BLaER1 treated with 17β-estradiol and CSF1 and Interleukin-3, amounts not matched to agents 10 nM and 100 nM (cell line): ENCODE results near the gene PHRF1.
"Not testable (repeated sequence)": the region's sequence is repeated elsewhere in the genome, so short reads cannot be mapped to it uniquely, and the experiment has no call there.

Source experiments
- H3K27ac ChIP-seq, 11 experiments: shearing (Covaris generic); formaldehyde crosslinking; 2 replicates each; pipeline ENCODE4 v1.8.1; 2022
- H3K27me3 ChIP-seq, 11 experiments: shearing (Covaris generic); formaldehyde crosslinking; 2 replicates each; pipeline ENCODE4 v1.8.1; 2022
- H3K36me3 ChIP-seq, 11 experiments: shearing (Covaris generic); formaldehyde crosslinking; 2 replicates each; pipeline ENCODE4 v1.8.1; 2022
- H3K4me1 ChIP-seq, 10 experiments: shearing (Covaris generic); formaldehyde crosslinking; 2 replicates each; pipeline ENCODE4 v1.8.1; 2022
- H3K4me2 ChIP-seq, 11 experiments: shearing (Covaris generic); formaldehyde crosslinking; 2 replicates each; pipeline ENCODE4 v1.8.1; 2022
- H3K4me3 ChIP-seq, 10 experiments: shearing (Covaris generic); formaldehyde crosslinking; 2 replicates each; pipeline ENCODE4 v1.8.1; 2022
- H3K9ac ChIP-seq, 11 experiments: shearing (Covaris generic); formaldehyde crosslinking; 2 replicates each; pipeline ENCODE4 v1.8.1; 2022
- H3K9me3 ChIP-seq, 11 experiments: shearing (Covaris generic); formaldehyde crosslinking; replicated peaks in 1 of 11; 2 replicates each; pipeline ENCODE4 v1.8.1; 2022
- H4K20me1 ChIP-seq, 11 experiments: shearing (Covaris generic); formaldehyde crosslinking; 2 replicates each; pipeline ENCODE4 v1.8.1; 2022
- Cebpa-rat ChIP-seq, 11 experiments: shearing (Covaris generic); IDR thresholded peaks; 2 replicates each; pipeline ENCODE4 v1.8.1; 2022

Gene PHRF1

DNA sequence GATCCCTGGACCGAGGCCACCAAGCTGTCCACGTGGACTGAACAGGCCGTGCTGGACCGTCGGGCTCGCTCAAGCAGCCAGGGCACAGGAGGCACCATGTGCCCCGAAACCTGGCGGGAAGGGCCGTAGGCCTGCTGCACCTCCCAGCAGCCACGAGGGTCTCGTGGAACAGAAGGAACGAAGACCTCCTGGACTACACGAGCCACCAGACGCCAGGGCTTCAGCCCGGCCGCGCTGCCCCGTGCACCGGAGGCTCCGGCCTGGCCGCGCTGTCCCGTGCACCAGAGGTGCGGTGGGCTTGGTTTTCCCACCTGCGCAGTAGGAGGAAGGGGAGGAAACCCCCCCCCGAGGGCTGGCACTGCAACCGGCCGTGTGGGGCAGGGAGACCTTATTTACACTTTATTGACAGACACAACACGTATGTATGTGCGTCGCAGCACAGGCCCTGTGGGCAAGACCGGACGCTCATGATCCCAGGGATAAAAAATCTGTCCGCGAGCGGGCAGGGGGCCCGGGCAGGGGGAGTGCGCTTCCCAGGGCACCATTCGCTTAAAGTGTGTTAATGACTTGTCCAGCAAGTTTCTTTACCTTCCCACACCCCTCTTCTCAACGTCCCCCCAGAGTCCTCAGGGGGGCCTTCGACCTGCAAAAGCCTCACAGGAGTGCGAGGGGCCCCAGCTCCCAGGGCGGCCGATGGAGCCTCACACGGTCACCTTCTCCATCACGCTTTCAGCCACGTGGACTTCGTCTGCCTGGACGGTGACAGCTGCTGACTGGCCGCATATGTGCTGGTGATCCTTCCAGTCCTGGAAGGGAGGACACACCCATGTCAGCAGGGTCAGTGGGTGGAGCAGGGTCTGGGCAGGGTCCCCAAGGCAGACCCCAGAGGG, 67.8 kb downstream of the PHRF1 start:
- peaks cover 28 to 53% (median 45%) of the 10 kb centered on the region in 10 experiments for H3K4me1 ChIP-seq
- peaks cover 22 to 69% (median 48%) of the 10 kb centered on the region in 11 experiments for H3K36me3 ChIP-seq
- H3K4me2 ChIP-seq, result no peak overlapping the region
- H3K27ac ChIP-seq, result no peak overlapping the region
- H4K20me1 ChIP-seq, result peaks cover 30 to 86% (median 65%) of the 10 kb centered on the region in 11 experiments
- H3K27me3 ChIP-seq, result peaks cover 20 to 31% (median 28%) of the 10 kb centered on the region in 11 experiments
- TF ChIP-seq Cebpa-rat (IDR thresholded peaks at IDR 0.05), result no peak
- H3K4me3 ChIP-seq, result no peak overlapping the region
- no peaks in the 10 kb centered on the region for H3K9me3 ChIP-seq
- H3K9ac ChIP-seq, result no peak overlapping the region

DNA sequence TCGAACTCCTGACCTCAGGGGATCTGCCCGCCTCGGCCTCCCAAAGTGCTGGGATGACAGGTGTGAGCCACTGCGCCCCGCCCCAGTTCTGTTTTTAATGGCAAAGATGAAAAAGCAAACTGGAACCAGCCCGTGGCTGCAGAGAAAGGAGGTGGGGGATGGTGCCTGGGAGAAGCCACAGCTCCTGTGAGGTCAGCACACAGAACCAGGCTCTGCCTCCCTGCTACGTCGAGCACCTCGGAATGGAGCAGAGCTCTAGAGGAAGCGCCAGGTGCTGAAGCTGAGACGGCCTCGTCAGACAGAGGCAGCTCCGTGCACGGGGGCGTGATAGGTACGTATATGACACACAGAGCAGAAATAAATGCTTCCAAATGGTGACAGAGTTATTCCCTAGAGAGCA, 69.3 kb downstream of the PHRF1 start:
- peak overlapping the region in 3 of 11 experiments; percentile 7 to 47 (median 33); a peak in 3 of 22 replicates for H3K9ac ChIP-seq
- peaks cover 21 to 71% (median 55%) of the 10 kb centered on the region in 11 experiments for H4K20me1 ChIP-seq
- no peaks in the 10 kb centered on the region for H3K9me3 ChIP-seq
- no peak overlapping the region for H3K4me3 ChIP-seq
- H3K27me3 ChIP-seq, result peaks cover 7 to 16% (median 14%) of the 10 kb centered on the region in 11 experiments
- no peak overlapping the region for H3K27ac ChIP-seq
- H3K4me1 ChIP-seq, result peaks cover 25 to 42% (median 38%) of the 10 kb centered on the region in 10 experiments
- peaks cover 35 to 84% (median 62%) of the 10 kb centered on the region in 11 experiments for H3K36me3 ChIP-seq
- TF ChIP-seq Cebpa-rat (IDR thresholded peaks at IDR 0.05), result no peak
- H3K4me2 ChIP-seq, result peak overlapping the region; percentile 35 to 89 (median 67); a peak in 20 of 22 replicates

DNA sequence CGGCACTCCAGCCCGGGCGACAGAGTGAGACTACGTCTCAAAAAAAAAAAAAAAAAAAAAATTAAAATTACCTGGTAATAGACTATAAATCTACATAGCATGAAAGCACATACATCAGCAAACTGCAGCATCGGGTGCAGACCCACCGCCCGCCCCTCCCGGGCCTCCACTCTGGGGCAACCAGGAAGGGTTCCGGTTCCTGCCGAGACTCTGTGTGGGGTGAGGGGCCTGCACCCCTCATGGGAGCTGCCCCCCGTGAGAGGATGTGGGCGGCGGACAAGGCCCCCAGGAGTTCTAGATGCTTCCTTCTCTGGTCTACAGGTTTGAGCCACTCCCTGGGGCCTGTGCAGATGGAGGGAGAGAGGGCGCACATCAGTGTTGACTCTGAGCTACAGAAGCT, 69.9 kb downstream of the PHRF1 start:
- Histone ChIP-seq H3K27me3 (peaks cover 0 to 9% (median 7%) of the 10 kb centered on the region in 11 experiments; a peak in 19 of 22 replicates), H3K4me2 (peak overlapping the region; percentile 47 to 89 (median 67)), H3K4me1 (peaks cover 18 to 35% (median 32%) of the 10 kb centered on the region in 10 experiments), H3K4me3 (no peak overlapping the region), H3K9me3 (no peaks in the 10 kb centered on the region), H3K27ac (0 out of 22 replicates have a peak overlapping the region, but pooled peaks of 1 of the 11 experiments have one; percentile 17), H3K36me3 (peaks cover 42 to 86% (median 66%) of the 10 kb centered on the region in 11 experiments), H4K20me1 (peaks cover 14 to 70% (median 48%) of the 10 kb centered on the region in 11 experiments), H3K9ac (peak overlapping the region in 5 of 11 experiments; percentile 25 to 42 (median 33); a peak in 3 of 22 replicates)
- no peak for TF ChIP-seq Cebpa-rat (IDR thresholded peaks at IDR 0.05)

DNA sequence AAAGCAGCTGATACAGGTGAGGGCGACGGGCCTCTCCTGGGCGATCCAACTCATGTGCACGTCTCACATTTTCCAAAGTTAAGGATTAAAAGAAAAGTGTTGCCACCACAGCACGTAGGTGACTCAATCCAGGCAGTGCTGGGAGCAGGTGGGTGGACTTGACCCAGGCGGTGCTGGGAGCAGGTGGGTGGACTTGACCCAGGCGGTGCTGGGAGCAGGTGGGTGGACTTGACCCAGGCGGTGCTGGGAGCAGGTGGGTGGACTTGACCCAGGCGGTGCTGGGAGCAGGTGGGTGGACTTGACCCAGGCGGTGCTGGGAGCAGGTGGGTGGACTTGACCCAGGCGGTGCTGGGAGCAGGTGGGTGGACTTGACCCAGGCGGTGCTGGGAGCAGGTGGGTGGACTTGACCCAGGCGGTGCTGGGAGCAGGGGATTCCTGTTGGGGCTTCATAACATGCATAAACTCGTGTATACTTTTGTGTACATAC, 71.4 kb downstream of the PHRF1 start:
- peaks cover 0 to 55% (median 33%) of the 10 kb centered on the region in 11 experiments; a peak in 19 of 22 replicates for H4K20me1 ChIP-seq
- H3K27me3 ChIP-seq, H3K9me3 ChIP-seq, H3K4me3 ChIP-seq, H3K4me2 ChIP-seq, H3K27ac ChIP-seq, H3K9ac ChIP-seq: not testable (repeated sequence)
- H3K36me3 ChIP-seq, result peaks cover 50 to 87% (median 67%) of the 10 kb centered on the region in 11 experiments
- peaks cover 17 to 24% (median 22%) of the 10 kb centered on the region in 10 experiments for H3K4me1 ChIP-seq

DNA sequence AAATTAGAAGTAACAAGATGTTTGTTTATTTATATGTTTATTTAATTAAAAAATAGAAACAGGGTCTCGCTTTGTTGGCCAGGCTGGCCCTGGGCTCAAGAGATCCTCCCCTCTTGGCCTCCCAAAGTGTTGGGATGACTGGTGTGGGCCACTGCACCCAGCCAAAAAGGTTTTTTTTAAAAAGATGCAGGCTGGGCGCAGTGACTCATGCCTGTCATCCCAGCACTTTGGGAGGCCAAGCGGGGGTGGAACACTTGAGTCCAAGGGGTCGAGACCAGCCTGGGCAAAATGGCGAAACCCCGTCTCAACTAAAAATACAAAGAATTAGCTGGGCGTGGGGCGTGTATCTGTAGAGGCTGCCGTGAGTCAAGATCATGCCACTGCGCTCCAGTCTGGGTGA, 74.2 kb downstream of the PHRF1 start:
- H4K20me1 ChIP-seq, result peaks cover 0 to 54% (median 23%) of the 10 kb centered on the region in 11 experiments; a peak in 17 of 22 replicates
- H3K36me3 ChIP-seq, result peaks cover 60 to 95% (median 77%) of the 10 kb centered on the region in 11 experiments
- H3K4me1 ChIP-seq, result peaks cover 14 to 19% (median 17%) of the 10 kb centered on the region in 10 experiments
- no peak overlapping the region for H3K4me2 ChIP-seq
- no peak overlapping the region for H3K4me3 ChIP-seq
- no peak overlapping the region for H3K9ac ChIP-seq
- no peak overlapping the region for H3K27ac ChIP-seq
- no peak for TF ChIP-seq Cebpa-rat (IDR thresholded peaks at IDR 0.05)
- peaks cover 0 to 5% (median 0%) of the 10 kb centered on the region in 11 experiments; a peak in 1 of 22 replicates for H3K9me3 ChIP-seq
- no peaks in the 10 kb centered on the region for H3K27me3 ChIP-seq

DNA sequence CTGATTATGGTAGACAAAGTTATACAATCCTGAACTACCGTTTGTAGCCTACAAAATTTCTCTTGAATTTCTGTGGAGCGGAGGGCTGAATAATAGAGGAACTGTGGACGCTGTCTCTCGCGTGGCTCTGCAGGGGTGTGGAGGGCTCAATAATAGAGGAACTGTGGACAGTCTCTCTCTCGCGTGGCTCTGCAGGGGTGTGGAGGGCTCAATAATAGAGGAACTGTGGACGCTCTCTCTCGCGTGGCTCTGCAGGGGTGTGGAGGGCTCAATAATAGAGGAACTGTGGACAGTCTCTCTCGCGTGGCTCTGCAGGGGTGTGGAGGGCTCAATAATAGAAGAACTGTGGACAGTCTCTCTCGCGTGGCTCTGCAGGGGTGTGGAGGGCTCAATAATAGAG, 76.9 kb downstream of the PHRF1 start:
- H3K36me3 ChIP-seq, result peaks cover 77 to 100% (median 92%) of the 10 kb centered on the region in 11 experiments
- not testable (repeated sequence) for H3K27me3 ChIP-seq, H3K9ac ChIP-seq, H3K4me3 ChIP-seq, H3K4me2 ChIP-seq, H3K9me3 ChIP-seq, H3K27ac ChIP-seq, H3K4me1 ChIP-seq
- H4K20me1 ChIP-seq, result peaks cover 4 to 56% (median 38%) of the 10 kb centered on the region in 11 experiments; a peak in 21 of 22 replicates

DNA sequence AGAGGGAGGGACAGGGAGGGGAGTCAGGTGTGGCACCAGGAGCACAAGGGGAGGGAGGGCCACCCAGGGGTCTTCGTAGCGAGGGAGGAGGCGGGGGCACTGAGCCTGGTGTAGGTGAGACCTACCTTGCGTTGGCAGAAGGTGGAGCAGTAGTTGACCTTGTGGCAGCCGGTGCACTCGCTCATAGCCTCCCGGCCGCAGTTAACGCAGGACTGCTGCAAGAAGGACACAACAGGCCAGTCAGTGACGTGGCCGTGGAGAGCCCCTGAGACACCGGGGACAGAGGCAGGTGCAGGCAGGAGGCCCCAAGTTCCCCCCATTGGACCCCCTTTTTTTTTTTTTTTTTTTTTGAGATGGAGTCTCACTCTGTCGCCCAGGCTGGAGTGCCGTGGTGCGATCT, 77.6 kb downstream of the PHRF1 start:
- no peaks in the 10 kb centered on the region; a peak in 1 of 20 replicates for H3K4me1 ChIP-seq
- H3K4me3 ChIP-seq, result no peak overlapping the region
- H3K27ac ChIP-seq, result no peak overlapping the region
- TF ChIP-seq Cebpa-rat (IDR thresholded peaks at IDR 0.05), result no peak
- peaks cover 0 to 5% (median 0%) of the 10 kb centered on the region in 11 experiments; a peak in 1 of 22 replicates for H3K9me3 ChIP-seq
- no peaks in the 10 kb centered on the region for H3K27me3 ChIP-seq
- H3K9ac ChIP-seq, result no peak overlapping the region
- H3K36me3 ChIP-seq, result peaks cover 83 to 100% (median 94%) of the 10 kb centered on the region in 11 experiments
- H3K4me2 ChIP-seq, result no peak overlapping the region
- H4K20me1 ChIP-seq, result peaks cover 4 to 63% (median 45%) of the 10 kb centered on the region in 11 experiments; a peak in 21 of 22 replicates

DNA sequence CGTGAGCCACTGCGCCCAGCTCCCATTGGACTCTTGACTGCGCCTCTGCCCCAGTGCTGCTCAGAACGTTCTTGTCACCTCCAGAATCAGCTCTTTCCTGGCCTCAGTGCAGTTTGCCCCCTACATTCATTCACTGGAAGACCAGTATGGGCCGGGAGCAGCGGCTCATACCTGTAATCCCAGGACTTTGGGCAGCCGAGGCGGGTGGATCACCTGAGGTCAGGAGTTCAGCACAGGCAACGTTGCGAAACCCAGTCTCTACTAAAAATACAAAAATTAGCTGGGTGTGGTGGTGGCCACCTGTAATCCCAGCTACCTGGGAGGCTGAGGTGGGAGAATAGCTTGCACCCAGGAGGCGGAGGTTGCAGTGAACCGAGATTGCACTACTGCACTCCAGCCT, 78.2 kb downstream of the PHRF1 start:
- H3K4me2 ChIP-seq, H3K27ac ChIP-seq, H3K4me1 ChIP-seq, H3K9me3 ChIP-seq, H3K9ac ChIP-seq, H3K27me3 ChIP-seq, H3K4me3 ChIP-seq: not testable (repeated sequence)
- H4K20me1 ChIP-seq, result peaks cover 6 to 69% (median 51%) of the 10 kb centered on the region in 11 experiments; a peak in 21 of 22 replicates
- peaks cover 83 to 100% (median 94%) of the 10 kb centered on the region in 11 experiments for H3K36me3 ChIP-seq
